Progenitor cell of endocrine pancreas (in vitro differentiated cells): ENCODE results near the gene SUN2. TPM values are rescaled to one million over a fixed set of nuclear protein-coding genes. Genes with fewer than 3 reads are reported as not detected.
A peak's percentile ranks its signal among the peaks of the same experiment; 100 is the strongest.

ENCODE experiments used
- DNase-seq: peaks from one replicate; pipeline ENCODE4 v3.0.0; 2021; ENCODE audit warnings: low spot score; ENCODE audit not compliant: unreplicated experiment
- H3K27ac Mint-ChIP-seq: 2 replicates; pipeline ENCODE4 v1.8.0; 2021; ENCODE audit warnings: mild to moderate bottlenecking, moderate library complexity, mixed read lengths
- H3K27me3 Mint-ChIP-seq: 2 replicates; pipeline ENCODE4 v1.8.0; 2021; ENCODE audit warnings: mixed read lengths
- H3K36me3 Mint-ChIP-seq: 2 replicates; pipeline ENCODE4 v1.8.0; 2022; ENCODE audit warnings: mixed read lengths; ENCODE audit not compliant: insufficient read depth
- H3K4me1 Mint-ChIP-seq: 2 replicates; pipeline ENCODE4 v1.8.0; 2021; ENCODE audit warnings: low read depth, mixed read lengths
- H3K4me3 Mint-ChIP-seq: 2 replicates; pipeline ENCODE4 v1.8.0; 2021; ENCODE audit warnings: low read depth, mild to moderate bottlenecking, moderate library complexity, mixed read lengths
- H3K9me3 Mint-ChIP-seq: 2 replicates; pipeline ENCODE4 v1.8.0; 2021; ENCODE audit warnings: low read depth, mixed read lengths
- CTCF ChIP-seq: fragments of 200-600 bp; sonication (generic); IDR thresholded peaks from one replicate; pipeline ENCODE4 v1.5.0; 2021; ENCODE audit warnings: antibody characterized with exemption, mild to moderate bottlenecking; ENCODE audit not compliant: unreplicated experiment
- total RNA-seq: library from RNA; stranded (reverse); gene quantifications from 2 replicates; pipeline ENCODE4 v1.2.1, GENCODE V29; 2021

The SUN2 gene
- total RNA-seq, 1 donor from 2014 or later, result 66.1 TPM

DNA sequence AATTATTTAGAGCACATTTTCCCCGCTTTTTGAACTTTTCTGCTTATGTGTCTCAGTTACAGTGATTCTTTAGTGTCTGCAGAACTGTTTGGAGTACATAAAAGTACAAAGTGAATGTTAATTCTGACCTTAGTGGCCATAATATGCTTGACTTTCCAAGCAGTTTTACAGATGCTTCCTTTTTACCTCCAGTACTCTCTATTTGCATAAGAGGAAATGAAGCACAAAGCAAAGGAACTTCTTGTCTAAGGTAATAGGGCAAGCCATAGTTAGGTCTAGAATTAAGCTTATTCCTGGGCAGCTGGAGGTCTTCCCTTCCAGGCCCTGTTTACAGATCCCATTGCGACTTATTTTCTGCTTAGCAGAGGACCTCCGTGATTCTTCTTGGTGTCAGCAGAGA, 46.5 kb downstream of the SUN2 start:
- H3K4me3 Mint-ChIP-seq, result no peak overlapping the region
- H3K36me3 Mint-ChIP-seq, result no peaks in the 10 kb centered on the region
- TF ChIP-seq CTCF, result no peak
- no peaks in the 10 kb centered on the region for H3K9me3 Mint-ChIP-seq
- no peaks in the 10 kb centered on the region for H3K27me3 Mint-ChIP-seq
- no peak for DNase-seq
- peaks cover 26% of the 10 kb centered on the region for H3K4me1 Mint-ChIP-seq
- H3K27ac Mint-ChIP-seq, result no peak overlapping the region

DNA sequence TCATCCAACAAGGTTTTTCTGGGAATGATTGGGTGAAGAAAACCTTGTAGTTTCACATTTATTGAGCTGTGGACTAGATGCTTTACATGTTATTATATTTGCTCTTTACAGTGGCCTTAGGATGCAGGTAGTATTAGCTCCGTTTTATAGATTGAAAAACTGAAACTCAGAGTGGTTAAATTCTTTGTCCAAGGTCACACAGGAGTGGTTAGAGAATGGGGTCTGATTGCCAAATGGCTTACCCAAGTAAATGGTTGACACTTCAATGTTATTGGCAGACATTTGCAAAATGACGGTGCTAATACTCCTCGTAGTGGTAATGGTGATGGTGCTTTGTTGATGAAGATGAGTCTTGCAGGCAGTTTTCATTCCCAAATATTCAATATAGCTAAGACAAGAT, 47.8 kb downstream of the SUN2 start:
- H3K27ac Mint-ChIP-seq, result no peak overlapping the region
- TF ChIP-seq CTCF, result no peak
- no peaks in the 10 kb centered on the region for H3K9me3 Mint-ChIP-seq
- H3K27me3 Mint-ChIP-seq, result no peaks in the 10 kb centered on the region
- H3K36me3 Mint-ChIP-seq, result no peaks in the 10 kb centered on the region
- no peak for DNase-seq
- no peak overlapping the region for H3K4me3 Mint-ChIP-seq
- H3K4me1 Mint-ChIP-seq, result peaks cover 26% of the 10 kb centered on the region

GRCh38 chr22:38707346-38707745, 48.5 kb downstream of the SUN2 start:
- DNase-seq, result no peak
- Mint-ChIP-seq H3K4me1 (peaks cover 26% of the 10 kb centered on the region), H3K9me3 (no peaks in the 10 kb centered on the region), H3K27ac (peak overlapping the region; percentile 94), H3K27me3 (no peaks in the 10 kb centered on the region), H3K4me3 (peak overlapping the region; percentile 87), H3K36me3 (no peaks in the 10 kb centered on the region)
- no peak for TF ChIP-seq CTCF

DNA sequence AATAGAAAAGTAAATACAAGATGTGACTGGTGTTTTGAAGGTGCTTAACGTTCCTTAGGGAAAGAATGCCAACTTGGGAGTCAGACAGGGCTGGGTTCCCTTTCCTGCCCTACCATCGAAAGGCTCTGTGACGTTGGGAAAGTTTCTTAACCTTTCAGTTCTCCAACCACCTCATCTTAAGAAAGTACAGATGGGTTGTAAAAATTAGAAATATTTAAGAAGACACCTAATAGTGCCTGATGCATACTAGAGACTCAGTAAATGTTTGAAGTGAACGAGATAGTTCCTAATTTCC, 49.0 kb downstream of the SUN2 start:
- Mint-ChIP-seq H3K36me3 (no peaks in the 10 kb centered on the region), H3K4me3 (peak overlapping the region; percentile 87), H3K9me3 (no peaks in the 10 kb centered on the region), H3K4me1 (peaks cover 25% of the 10 kb centered on the region), H3K27me3 (no peaks in the 10 kb centered on the region), H3K27ac (peak overlapping the region; percentile 94)
- no peak for TF ChIP-seq CTCF
- no peak for DNase-seq

DNA sequence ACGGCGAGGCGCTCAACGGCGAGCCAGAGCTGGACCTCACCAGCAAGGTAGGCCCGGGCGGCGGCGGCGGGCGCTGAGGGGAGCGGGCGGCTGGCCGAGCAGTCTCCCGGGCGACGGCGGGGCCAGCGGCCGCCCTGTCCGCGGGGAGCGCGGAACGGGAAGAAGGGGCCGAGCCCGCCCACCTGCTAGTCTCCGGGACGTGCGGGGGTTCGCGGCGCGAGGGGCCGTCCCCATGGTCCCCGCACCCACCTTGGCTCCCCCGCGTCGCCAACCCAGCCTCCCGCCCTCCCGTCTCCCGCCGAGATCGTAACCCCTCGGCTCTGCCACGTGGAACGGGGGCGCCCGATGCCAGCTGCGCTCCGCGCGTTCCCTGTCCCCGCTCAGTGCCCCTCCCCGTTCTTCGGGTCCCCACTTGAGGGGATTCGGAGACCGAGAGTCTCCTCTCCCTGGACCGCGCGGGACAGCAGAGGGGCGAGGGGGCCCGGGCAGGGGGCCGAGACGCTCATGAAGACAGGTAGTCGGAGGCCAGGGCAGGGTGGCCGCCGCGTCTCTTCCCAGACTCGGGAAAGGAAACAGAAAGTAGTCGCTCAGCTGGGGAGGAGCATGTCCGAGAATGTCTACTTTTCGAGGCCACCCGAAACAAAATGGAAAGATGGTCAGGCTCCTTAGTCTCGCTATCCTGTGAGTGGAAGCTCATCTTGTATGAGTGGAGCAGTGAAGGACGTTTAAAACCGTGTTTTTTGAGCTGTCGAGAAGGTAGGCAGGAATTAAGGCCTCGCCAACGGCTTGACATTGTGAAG, 49.5 kb downstream of the SUN2 start:
- H3K9me3 Mint-ChIP-seq, result no peaks in the 10 kb centered on the region
- TF ChIP-seq CTCF, result no peak
- peak overlapping the region; percentile 94 for H3K27ac Mint-ChIP-seq
- H3K36me3 Mint-ChIP-seq, result no peaks in the 10 kb centered on the region
- peak; percentile 44 for DNase-seq
- peaks cover 26% of the 10 kb centered on the region for H3K4me1 Mint-ChIP-seq
- no peaks in the 10 kb centered on the region for H3K27me3 Mint-ChIP-seq
- H3K4me3 Mint-ChIP-seq, result peak overlapping the region; percentile 87
